Measurements from ENCODE around the gene PCLAF.
"Not testable (repeated sequence)": the region's sequence is repeated elsewhere in the genome, so short reads cannot be mapped to it uniquely, and the experiment has no call there.

PCLAF gene, protein sequence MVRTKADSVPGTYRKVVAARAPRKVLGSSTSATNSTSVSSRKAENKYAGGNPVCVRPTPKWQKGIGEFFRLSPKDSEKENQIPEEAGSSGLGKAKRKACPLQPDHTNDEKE

DNA sequence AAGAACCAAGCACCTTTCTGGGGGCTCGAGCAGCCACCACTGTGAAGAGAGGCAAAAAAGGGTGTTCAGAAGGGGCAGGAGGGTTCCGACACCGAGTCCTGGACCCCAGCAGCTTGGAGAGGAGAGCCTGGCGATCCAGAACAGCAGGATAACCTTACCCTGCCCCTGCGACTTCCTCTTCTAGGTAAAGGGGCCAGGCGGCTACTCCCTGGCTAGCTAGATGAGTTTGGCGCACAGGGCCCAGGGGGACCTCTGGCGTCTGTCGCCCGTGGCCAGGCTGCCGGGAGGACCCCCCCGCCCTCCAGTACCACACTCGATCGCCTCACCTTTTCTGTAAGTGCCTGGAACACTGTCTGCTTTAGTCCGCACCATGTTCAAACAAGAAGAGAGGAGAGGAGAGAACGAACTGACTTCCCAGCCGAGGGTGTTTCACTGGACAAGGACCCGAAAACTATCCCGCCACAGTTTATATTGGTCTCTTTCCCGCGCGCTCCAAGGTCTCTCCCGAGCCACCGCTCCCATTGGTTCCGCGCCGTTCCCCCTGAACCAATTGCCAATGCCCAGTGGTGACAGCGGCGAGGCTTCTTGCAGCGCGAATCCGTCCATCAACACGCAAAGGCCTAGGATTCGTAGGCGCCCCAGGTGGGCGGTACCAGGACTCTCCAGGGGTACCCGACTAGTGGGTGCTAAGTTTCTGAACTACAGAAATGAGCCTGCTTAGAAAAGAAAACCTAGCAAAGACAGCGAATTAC, at the start of gene PCLAF:
Gene PCLAF (minus strand): TSS at position 442 of the 752 bp plus-strand sequence. CDS start 70 bp downstream, at position 372.
- DNase-seq (ENCODE audit: low read depth) = peak; percentile 89

DNA sequence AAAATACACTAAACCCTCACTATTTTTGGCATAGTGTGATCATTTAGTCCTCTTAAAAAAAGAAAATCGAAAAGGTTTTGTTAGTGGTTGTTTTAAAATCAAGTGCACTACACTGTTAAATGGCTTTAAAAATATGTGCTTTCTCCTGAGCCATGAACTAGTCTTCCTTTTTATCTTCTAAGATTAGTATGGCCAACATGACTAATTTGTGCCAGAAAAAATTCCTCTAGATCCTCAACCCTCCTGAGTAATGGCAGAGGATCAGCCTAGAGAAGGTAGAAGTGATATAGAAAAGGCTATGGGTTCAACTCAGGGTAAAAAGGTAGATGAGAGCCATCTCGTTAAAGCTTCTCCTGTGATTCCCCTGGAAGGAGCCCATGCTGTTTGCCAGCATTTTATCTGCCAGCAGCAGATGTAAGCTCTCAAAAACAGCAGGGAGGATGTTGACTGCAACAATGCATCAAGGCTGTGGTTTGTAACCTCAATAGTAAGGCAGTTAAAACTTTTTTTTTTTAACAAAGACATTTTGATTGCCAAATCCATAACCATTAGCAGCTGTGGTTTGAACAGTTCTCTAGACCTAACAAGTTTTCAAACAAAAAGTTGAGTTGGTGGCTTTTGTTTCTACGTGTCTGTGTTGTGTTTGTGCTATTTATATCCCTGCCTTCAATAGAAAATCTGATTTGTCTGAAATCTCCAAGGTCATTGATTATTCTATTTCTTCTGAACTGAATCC, 48.9 kb upstream of the PCLAF start:
- DNase-seq (ENCODE audit: low read depth) = no peak

DNA sequence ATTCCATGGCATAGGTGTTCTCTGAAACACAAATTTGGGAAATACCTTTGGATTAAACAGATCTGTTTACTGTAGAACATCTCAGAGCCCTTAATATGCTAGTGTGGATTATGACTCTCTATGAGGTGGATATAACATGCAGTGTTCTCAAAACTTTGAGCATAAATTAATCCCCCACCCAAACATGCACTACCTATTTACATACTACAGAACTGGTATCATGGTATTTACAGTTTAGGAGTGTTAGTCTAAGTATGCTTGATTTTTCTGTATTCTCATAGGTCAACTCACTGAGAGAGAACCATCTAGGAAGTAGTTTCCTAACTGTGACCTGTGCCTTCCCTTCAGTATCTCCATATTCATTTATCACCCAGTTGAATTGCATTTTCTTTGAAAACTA, 48.2 kb upstream of the PCLAF start:
- DNase-seq (ENCODE audit: low read depth) = no peak

DNA sequence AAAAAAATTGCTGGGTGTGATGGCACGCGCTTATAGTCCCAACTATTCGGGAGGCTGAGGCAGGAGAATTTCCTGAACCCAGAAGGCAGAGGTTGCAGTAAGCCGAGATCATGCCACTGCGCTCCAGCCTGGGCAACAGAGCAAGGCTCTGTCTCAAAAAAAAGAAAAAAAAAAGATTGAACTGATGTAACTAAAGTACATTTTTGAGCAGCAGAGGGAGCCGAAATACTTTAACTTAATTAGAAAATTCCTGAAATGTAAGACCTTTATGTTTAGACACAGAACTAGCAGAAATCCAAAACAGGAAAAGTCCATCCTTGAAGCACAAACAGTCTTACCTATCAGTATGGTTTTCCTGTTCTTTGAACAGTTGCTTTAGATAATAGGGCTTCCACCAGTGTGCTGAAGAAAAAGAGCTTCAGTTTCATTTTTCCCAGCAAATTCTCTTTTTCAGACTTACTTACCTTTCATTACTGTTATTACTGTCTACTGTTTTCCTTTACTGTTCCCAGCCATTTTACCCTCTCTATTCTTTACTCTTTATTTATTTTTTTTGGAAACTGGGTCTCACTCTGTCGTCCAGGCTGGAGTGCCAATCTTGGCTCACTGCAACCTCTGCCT, 45.7 kb upstream of the PCLAF start:
- DNase-seq (ENCODE audit: low read depth) = no peak

DNA sequence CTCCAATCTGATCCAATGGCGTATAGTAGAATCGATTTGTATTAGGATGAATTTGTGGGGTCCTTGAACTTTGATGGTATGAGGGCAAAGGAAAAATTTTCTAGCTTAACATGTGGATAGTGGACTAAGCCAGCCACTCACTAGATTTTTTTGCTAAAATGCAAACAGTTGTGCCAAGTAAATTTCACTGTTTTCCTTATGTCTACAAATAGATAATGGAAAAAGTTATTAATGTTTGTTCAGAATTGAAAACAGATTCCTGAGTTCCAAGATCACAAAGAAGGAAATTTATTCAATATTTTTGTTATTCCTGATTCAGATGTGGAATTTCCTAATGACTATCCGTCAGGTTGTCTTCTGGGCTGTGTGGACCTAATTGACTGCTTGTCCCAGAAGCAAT, 44.0 kb upstream of the PCLAF start:
- no peak for DNase-seq (ENCODE audit: low read depth)

DNA sequence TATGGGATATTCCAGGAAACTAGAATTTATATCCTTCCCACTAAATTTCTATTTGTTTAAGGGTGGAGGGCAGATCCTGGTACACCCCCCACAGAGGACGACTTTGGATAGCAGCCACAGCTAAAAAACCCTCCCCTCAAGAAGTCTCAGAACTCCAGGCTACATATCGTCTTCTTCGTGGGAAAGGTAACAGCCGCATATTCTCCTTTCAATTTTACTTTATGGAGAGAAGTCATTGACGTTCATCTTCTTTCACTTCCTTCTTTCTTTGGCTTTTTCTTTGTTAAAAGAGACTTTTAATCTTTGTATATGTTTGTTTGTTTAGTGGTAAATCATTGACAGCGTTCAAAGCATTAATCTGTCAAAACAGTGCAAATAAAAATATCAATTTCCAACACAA, 42.7 kb upstream of the PCLAF start:
- no peak for DNase-seq (ENCODE audit: low read depth)

DNA sequence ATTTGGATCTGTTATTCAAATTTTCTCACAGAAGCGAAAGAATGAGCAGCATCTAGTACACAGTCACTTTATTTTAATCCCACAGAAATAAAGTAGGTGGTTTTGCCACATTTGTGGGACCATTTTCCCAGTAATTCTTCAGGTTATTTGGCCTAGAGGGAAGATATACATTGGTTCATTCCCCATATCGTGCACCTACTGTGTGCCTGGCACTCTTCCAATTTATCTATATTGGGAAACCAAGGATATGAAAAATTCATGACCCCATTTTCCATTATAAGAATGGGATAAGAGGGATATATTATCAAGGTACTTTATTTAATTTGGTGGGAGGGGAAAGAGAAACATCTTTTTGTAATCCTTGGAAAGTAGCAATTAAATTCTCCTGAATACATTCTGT, 41.5 kb upstream of the PCLAF start:
- DNase-seq (ENCODE audit: low read depth) = no peak

DNA sequence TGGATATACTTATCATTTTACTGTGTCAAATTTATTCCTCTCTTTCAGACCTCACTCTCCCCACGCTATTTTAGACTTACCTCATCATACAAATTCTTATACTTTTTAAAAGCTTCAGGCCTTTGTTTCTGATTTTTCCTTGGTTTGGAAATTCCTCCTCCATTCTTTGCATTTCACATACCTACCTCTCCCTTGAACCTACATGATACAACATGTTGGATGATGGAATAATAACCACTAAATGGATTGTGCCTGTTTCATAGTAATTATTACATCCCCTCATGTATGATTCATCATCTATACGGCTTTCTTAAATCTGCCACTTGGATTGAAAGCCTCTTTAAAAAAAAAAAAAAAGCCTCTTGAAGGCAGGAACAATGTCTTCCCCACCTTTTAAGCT, 31.0 kb upstream of the PCLAF start:
- no peak for DNase-seq (ENCODE audit: low read depth)

DNA sequence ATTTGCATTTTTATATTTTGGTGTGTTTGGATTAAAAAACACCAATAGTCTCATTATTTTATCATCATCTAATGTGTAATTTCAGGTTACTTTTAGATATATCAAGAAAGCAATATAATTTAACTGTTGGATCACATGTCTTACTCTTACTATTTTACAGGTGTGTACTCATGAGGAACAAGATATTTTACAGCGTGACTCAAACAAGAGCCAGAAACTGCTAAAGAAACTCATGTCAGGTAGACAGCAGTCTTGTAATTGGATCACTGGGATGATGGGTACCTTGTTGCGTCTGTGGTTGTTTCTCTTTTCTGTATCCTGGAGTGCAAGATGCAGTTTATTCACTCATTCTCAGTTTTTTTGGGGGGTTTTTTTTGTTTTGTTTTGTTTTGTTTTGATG, 19.3 kb upstream of the PCLAF start:
- DNase-seq (ENCODE audit: low read depth) = no peak

DNA sequence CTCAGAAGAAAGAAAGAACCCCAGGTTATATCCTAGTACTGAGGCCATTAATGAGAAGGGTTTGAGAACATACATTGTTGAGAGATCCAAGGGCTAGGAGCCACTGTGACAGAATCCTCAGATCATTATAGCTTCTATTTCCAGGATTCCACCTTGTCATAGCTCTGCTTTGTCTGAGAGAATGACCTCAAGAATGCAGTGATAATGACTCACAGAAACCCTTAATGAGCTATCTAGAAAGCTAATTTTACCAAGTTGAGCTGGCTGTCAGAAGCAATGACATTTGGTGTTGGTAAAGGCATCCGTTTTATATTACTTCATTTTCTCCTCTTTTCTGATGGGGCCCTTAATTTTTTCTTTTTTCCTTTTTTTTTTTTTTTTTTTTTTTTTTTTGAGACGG, 17.3 kb upstream of the PCLAF start:
- no peak for DNase-seq (ENCODE audit: low read depth)

DNA sequence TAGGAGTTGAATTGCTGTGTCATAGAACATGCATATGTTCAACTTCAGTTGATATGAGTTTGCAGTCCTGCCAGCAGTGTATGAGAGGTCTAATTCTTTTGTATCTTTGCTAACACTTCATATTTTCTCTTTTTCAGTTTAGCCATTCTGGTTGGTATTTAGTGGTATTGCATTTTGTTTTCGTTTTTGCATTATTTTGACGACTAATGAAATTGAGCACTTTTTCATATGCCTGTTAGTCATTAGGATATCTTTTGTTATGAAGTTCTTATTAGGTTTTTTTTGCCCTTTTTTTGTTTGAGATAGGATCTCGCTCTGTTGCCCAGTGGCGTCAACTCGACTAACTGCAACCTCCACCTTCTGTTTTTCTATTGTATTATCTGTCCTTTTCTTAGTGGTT, 15.5 kb upstream of the PCLAF start:
- DNase-seq (ENCODE audit: low read depth) = no peak

DNA sequence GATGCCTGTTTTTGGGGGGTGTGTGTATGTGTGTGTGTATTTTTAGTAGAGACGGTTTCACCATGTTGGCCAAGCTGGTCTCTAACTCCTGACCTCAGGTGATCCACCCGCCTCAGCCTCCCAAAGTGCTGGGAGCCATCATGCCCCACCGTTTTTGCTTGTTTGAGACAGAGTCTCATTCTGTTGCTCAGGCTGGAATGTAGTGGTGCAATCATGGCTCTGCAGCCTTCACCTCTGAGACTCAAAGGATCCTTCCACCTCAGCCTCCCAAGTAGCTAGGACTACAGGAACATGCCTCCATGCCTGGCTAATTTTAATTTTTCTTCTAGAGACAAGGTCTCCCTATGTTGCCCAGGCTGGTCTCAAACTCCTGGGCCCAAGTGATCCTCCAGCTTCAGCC, 11.2 kb upstream of the PCLAF start:
- DNase-seq (ENCODE audit: low read depth) = not testable (repeated sequence)

DNA sequence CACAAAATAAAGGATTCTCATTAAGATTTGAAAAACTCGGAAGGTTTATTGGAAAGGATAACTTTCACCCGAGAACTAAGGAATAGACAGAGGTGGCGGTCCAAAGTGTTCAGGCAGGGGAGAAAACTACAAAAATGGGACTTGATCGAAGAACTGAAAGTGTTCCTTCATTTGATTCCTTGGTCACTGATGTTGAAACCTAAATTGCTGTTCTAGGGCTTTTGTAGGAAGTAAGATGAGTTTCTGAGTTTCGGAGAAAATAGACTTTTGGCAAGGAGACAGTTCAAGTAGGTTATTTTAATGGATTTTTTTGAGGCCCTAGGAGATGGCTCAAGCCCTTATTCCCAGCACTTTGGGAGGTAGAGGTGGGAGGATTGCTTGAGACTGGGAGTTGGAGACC, 7.8 kb upstream of the PCLAF start:
- DNase-seq (ENCODE audit: low read depth) = no peak

DNA sequence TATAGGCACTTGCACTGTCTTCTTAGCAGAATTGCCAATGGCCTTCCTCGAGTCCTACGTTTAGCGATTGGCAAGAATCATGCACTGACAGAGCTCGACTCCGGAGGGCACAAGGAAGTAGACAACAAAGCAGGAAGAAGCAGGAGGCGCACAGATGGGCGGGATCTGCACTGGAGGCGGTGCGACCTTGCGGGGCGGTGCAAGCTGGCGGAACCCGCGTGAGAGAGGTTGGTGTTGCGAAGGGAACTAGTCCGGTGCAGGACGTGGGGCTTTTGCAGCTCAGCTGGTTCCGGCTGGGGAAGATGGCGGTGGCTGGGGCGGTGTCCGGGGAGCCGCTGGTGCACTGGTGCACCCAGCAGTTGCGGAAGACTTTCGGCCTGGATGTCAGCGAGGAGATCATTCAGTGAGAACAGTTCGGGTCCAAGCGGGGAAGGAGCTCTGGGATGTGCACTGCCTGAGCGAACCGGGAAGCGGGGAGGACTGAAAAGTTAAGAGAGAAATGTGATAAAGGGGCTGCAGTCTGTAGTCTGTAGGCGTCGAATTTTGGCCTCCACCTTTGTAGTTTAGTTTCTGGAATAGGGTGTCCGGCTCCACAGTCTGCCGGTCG, 6.4 kb upstream of the PCLAF start, which contains the start of gene TRIP4:
Gene TRIP4 (plus strand): TSS at position 275 of the 607 bp plus-strand sequence. CDS start 28 bp downstream, at position 303.
- DNase-seq (ENCODE audit: low read depth) = peak; percentile 89

DNA sequence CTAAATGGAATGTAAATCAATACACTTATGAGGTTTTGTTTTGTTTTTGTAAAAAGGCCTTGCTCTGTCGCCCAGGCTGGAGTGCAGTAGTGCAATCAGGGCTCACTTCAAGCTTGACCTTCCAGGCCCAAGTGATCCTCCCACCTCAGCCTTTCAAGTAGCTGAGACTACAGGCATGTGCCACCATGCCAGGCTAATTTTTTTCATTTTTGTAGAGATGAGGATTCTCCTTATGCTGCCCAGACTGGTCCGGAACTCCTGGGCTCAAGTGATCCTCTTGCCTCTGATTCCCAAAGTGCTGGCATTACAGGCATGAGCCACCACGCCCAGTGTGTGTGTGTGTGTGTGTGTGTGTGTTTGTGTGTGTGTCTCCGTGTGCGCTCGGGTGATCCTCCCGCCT, 5.0 kb upstream of the PCLAF start:
- DNase-seq (ENCODE audit: low read depth) = no peak

DNA sequence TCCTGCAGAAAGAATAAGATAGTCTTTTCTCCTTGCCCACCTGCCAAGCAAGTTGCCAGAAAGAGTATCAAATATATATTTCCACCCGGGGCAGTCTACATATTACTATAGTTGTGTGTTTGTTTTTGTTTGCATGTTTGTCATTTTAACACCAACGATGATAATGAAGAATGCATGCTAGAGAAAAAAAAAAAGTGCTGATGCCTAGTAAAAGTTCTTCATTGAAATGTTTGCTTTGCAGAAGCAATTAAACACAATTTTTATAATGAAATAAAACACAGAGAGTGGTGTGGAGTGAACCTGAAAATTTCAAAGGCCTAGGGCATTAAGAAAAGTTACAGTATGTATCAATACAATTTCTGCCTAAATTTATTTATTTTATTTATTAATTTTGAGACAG, 2.5 kb upstream of the PCLAF start:
- DNase-seq (ENCODE audit: low read depth) = no peak

DNA sequence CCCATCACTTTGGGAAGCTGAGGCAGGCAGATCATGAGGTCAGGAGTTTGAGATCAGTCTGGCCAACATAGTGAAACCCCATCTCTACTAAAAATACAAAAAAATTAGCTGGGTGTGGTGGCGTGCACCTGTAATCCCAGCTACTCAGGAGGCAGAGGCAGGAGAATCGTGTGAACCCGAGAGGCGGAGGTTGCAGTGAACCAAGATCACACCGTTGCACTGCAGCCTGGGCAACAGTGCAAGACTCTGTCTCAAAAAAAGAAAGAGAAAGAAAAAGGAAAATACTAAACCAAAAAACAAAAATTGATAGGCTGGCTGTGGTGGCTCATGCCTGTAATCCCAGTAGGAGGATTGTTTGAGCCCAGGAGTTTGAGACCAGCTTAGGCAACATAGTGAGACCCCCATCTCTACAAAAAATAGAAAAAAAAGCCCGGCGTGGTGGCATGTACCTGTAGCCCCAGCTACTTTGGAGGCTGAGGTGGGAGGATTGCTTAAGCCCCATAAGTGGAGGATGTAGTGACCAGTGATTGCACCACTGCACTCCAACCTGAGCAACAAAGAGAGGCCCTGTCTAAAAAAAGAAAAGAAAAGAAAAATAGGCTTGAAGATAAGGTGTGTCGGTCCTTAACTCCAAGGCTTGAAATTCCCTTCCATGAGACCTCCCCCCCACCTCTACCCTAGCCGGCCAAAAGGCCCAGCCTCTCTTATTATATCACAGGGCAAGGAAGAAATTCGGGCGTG, 941 bp downstream of the PCLAF start:
- not testable (repeated sequence) for DNase-seq (ENCODE audit: low read depth)

DNA sequence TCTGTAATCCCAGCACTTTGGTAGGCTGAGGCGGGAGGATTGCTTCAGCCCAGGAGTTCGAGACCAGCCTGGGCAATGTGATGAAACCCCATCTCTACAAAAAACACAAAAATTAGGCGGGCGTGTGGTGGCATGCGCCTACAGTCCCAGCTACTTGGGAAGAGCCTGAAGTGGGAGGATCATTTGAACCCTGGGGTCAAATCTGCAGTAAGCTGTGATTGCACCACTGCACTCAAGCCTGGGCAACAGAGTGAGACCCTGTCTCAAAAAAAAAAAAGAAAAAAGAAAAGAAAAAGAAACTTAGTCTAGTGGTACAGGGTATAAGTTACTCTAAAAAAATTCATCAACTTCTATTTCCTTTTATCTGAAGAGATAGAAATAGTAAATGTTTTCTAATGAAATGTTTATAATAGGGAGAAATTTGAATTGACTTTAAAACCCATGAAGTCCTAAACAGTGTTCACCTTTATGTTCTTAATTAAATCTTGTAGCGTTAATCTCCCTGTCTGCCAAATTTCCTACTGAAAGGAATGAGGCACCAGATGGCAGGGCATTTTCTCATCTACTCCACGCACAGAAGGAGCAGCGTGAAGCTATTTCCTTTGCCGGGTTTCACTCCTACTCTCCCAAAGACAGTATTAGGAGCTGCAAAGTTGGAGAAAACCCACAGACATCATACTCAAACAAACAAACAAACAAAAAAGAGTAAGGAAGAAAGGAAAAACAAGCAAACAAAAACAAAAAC, 1.9 kb downstream of the PCLAF start:
- no peak for DNase-seq (ENCODE audit: low read depth)

DNA sequence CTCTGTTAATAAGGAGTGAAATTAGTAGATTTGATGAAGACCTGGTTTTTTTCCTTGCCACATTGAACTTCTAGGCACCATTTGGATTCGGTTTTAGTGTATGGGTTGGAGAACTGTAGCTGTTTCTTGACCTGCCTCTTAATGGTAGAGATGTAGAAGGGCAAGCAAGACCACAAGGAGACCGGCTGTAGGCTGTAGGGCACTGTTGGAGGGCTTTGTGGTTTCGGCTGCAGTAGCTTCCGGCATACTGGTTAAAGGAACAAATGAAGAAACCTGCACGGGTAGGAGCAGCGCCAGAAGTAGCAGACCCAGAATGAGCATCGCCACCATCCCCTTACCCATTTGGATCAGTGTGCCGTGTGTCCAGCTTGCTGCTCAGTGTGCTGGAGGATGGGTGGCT, 7.9 kb downstream of the PCLAF start:
- DNase-seq (ENCODE audit: low read depth) = no peak

DNA sequence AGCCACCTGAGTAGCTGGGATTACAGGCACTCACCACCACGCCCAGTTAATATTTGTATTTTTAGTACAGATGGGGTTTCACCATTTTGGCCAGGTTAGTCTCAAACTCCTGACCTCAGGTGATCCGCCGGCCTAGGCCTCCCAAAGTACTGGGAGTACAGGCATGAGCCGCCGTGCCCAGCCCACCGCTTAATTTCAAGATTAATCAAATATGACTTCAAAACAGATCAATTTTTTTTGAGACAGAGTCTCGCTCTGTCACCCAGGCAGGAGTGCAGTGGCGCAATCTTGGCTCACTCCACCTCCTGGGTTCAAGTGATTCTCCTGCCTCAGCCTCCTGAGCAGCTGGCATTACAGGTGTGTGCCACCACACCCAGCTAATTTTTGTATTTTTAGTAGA, 9.9 kb downstream of the PCLAF start:
- not testable (repeated sequence) for DNase-seq (ENCODE audit: low read depth)

DNA sequence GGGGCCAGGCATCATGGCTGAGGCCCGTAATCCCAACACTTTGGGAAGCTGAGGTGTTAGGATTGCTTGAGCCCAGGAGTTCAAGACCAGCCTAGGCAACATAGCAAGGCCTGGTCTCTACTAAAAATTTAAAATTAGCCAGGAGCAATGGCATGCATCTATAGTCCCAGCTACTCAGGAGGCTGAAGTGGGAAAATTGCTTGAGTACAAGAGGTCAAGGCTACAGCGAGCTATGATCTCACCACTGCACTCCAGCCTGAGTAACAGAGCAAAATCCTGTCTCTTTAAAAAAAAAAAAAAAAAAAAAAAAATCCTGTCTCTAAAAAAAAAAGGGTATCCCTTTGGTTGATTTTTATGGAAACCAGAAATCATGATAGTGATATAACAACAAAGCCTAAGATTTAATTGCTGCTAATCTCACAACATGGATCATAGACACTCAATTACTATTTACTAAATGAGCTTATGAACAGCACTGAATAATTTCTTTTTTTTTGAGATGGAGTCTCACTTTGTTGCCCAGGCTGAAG, 12.1 kb downstream of the PCLAF start:
- no peak for DNase-seq (ENCODE audit: low read depth)
